Epidermal melanocyte (primary cell): ENCODE measurements around the gene KLHL24.
"Not testable (repeated sequence)": the region's sequence is repeated elsewhere in the genome, so short reads cannot be mapped to it uniquely, and the experiment has no call there.

Source experiments
- DNase-seq: peaks from one replicate; pipeline ENCODE4 v3.0.0; 2011; ENCODE audit warnings: low spot score; ENCODE audit not compliant: insufficient read length

Gene KLHL24

GRCh38 chr3:183695569-183696364, 60.3 kb downstream of the KLHL24 start:
- DNase-seq = no peak

- DNase-seq = no peak
Measured at GRCh38 chr3:183697123-183697609, 61.7 kb downstream of the KLHL24 start.

- DNase-seq = peak; percentile 88
Measured at GRCh38 chr3:183697610-183698317, 62.3 kb downstream of the KLHL24 start, which contains the start of gene YEATS2. Gene YEATS2 (plus strand): TSS chr3:183697797. CDS start chr3:183715163, 17,366 bp downstream.

- peak; percentile 46 for DNase-seq
Measured at GRCh38 chr3:183698318-183698751, 62.9 kb downstream of the KLHL24 start.

DNA sequence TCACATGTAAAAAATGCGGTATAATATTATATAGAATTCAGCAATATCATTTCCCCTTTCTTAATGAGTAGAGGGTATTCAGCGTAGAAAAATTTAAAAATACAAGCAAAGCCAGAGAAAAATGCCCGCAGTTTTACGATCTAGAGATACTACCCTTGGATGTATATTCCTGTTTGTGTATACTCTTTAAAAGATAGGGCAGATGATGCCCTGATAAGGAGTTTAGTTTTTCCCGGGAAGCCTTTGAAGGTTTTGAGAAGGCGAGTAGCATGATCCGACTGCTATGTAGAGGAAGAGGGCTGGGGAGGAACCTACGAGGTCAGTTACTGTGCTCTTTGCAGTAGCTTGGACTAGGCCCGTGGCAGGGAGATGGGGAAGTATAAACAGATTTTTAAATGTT, 63.3 kb downstream of the KLHL24 start:
- no peak for DNase-seq

DNA sequence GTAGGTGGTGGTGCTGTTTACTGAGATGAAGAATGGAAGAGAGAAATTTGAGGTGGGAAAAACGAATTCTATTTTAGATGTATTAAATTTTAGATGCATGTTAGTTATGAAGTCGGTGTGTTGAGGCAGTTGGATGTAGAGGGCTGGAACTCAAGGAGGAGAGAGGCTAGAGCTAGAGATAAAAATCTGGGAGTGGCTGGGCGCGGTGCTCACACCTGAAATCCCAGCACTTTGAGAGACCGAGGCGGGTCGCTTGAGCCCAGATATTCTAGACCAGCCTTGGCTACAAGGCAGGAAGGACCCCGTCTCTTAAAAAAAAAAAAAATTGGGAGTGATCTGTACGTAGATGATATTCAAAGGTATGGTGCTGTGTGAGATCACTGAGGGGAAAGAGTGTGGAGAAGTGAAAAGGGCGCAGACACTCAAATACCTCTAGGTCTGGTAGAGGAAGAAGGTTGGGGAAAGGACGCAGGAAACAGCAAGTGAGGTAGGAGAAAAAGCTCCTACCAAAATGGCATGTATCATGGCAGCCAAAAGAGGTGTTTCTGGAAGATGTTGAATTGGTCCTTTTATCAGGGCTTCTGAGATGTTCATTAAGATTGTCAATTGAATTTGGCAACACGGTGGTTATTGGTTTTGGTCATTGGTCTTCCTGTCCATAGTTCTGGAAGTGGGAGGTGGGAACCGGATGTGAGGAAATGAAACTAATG, 64.0 kb downstream of the KLHL24 start:
- DNase-seq = no peak

DNA sequence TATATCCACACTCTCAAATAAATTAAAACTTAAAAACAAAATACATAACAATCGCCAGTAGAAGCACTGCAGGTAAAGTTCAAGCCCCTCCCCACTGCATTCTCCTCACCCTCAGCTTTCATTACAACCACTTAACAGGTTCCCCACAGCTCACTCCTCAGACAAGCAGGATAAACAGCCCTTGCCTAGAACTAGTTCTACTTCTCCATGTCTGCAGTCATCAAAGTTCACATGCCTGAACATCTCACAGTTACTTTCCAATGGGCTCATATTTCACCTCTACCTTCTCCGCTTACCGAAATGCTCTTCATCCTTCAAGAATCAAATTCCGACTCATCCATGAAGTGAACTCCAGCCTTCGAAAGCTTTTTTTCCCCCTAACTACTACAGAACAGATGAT, 66.3 kb downstream of the KLHL24 start:
- no peak for DNase-seq

DNA sequence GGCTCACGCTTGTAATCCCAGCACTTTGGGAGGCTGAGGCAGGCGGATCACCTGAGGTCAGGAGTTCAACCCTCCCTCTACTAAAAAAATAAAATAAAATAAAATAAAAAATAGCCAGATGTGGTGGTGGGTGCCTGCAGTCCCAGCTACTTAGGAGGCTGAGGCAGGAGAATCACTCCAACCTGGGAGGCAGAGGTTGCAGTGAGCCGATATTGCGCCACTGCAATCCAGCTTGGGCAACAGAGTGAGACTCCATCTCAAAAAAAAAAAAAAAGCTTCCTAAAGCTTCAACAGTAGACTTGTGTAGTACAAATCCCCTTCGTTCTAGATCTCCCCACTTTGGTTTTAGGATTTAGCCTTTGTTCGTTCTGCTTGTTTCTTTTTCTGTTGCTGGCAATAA, 68.5 kb downstream of the KLHL24 start:
- not testable (repeated sequence) for DNase-seq

DNA sequence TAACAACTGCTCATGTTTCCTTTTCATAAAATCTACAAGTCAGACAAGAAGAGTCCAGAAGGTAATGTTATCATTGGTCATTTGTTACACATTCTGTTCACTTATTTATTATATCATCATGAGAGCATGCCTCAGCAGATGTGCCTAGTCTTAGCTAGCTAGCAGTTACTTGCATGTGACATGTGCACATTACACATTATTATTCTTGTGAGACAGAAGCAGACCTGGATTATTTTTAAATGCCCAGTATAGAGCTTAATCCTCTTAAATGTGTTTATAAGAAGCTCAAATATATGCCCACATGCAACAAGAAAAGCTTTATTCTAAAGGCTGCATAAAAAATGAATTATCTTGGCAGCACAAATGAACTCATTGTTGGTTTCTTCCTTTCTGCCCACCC, 74.8 kb downstream of the KLHL24 start:
- no peak for DNase-seq

DNA sequence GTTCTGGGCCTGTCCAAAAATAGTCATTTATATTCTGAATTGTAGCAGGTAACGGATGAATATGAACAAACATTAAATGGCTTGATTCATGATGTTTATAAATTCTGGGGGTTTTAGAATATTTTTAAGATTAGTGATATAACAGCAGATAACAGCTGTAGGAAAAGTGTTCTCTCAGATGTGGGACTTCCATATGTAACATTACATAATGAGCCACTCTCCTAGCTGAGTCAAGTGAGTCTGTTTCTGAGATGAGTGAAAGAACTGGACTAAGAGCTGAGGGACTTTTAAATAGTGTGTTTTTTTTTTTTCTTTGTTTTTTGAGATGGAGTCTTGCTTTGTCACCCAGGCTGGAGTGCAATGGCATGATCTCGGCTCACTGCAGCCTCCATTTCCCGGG, 76.1 kb downstream of the KLHL24 start:
- no peak for DNase-seq

- no peak for DNase-seq
Measured at GRCh38 chr3:183714622-183715021, 79.2 kb downstream of the KLHL24 start.

GRCh38 chr3:183718012-183718411, 82.6 kb downstream of the KLHL24 start:
- no peak for DNase-seq

GRCh38 chr3:183725387-183725786, 90.0 kb downstream of the KLHL24 start:
- DNase-seq = no peak

DNA sequence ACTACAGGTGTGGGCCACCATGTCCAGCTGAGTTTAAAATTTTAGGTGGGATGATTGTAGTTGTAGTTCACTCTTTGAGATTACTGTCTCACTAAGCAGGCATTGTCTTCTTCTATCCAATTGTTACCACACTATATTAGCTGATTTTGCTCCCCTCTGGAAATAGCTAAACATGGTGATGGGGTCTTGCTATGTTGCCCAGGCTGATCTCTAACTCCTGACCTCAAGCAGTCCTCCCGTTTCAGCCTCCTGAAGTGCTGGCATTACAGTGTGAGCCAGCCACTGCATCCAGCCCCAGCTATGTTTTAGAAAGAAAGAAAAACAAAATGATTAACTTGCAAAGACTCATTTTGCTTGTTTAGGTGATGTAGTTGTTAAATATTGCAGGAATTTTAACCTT, 92.8 kb downstream of the KLHL24 start:
- DNase-seq = no peak

GRCh38 chr3:183730361-183730760, 94.9 kb downstream of the KLHL24 start:
- no peak for DNase-seq

DNA sequence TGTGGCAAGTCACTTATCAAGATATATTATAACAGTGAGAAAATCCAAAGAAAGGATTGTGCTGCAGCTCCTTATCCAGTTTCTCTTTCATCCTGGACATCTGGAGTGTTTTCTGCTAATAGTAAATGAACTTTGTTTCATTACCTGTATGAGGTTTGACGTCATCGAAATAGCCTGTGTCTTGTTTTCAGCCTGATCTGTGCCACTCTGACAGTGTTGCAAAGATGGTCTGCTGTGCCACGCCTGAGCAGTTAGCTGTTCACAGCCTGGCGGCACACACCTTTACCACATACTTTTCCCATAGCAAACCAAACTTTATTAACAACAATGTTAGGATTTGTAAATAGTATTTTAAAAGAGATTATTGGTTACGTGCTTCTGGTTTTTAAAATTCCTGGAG, 96.2 kb downstream of the KLHL24 start:
- no peak for DNase-seq

DNA sequence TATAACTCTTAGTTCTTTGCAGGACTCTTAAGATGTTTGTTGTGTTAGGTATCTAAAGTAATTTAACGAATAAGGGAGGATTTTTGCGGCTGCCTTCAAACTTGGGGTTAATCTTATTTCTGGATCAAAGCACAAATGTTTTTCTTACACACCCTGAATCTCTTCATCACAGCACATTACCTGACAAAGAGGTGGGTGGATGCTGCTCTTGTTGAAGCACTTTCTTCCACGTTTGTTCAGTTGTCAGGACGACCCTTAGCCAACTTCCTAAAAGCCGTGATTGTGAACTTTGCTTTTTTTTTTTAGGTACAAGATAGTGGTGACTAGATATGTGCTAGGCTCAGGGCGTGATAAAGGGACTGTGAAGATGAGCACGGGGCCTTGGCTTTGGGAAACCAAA, 98.1 kb downstream of the KLHL24 start:
- no peak for DNase-seq
